ENCODE results near the gene SFN. TPM values are rescaled to one million over a fixed set of nuclear protein-coding genes. Genes with fewer than 3 reads are reported as not detected.

SFN gene
- total and polyA plus RNA-seq, 2 of the 13 experiments (the other 11 are each of a cell fraction or from before 2014, with no cell fraction given) = 4.3 to 5.6 TPM

DNA sequence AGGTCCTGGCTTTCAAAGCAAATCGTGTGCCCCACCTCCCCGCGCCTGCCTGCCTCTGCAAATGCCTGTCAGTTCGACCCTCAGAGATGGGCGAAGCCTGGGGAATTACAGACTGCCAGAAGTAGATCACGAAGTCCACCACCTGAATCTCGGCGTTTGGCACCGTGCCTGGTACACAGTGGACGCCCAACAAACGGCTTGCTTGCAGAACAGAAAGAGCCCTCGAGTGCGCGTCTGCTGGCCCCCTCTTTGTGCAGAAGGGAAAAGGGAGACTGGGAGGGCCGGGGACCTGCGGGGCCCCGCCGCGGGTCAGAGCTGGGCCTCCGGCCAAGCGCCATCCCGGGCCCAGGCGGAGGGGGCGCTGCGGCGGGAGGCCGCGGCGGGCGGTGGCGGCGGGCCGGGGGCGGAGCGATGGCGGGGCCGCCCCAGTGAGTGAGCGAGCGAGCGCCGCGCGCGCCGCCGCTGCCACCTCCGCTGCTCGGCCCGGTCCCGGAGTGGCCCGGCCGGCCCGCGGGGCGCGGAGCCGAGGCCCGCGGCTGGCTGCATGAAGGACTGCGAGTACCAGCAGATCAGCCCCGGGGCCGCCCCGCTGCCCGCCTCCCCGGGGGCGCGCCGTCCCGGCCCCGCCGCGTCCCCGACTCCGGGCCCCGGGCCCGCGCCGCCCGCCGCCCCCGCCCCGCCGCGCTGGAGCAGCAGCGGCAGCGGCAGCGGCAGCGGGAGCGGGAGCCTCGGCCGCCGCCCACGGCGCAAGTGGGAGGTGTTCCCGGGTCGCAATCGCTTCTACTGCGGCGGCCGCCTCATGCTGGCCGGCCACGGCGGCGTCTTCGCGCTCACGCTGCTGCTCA lies 36.5 kb upstream of the SFN start, which contains the start of gene ZDHHC18 (continued):
- TF ChIP-seq KDM4B (CRISPR knock-in tag; IDR thresholded peaks at IDR 0.05) (no peak), SAP130 (CRISPR knock-in tag; IDR thresholded peaks at IDR 0.05; ENCODE audit: low read depth) (no peak; the same call in none of the 2 replicates), STAG1 (CRISPR knock-in tag; IDR thresholded peaks at IDR 0.05) (no peak), ZMYM4 (CRISPR knock-in tag; IDR thresholded peaks at IDR 0.05) (no peak), ZNF563 (CRISPR knock-in tag; IDR thresholded peaks at IDR 0.05) (no peak), SOX5 (CRISPR knock-in tag; IDR thresholded peaks at IDR 0.05; ENCODE audit: borderline replicate concordance) (0 out of 2 replicates have a peak, but pooled peaks have one; percentile 11), PHF21A (CRISPR knock-in tag; IDR thresholded peaks at IDR 0.05) (0 out of 2 replicates have a peak, but pooled peaks have one; percentile 17), ZNF512 (CRISPR knock-in tag; IDR thresholded peaks at IDR 0.05) (no peak), ZNF180 (CRISPR knock-in tag; IDR thresholded peaks at IDR 0.05; ENCODE audit: borderline replicate concordance, low read depth) (no peak), ZBTB40 (IDR thresholded peaks at IDR 0.05) (no peak), ZBTB40 (CRISPR knock-in tag; IDR thresholded peaks at IDR 0.05) (no peak), MXD4 (CRISPR knock-in tag; IDR thresholded peaks at IDR 0.05) (0 out of 2 replicates have a peak, but pooled peaks have one; percentile 23), AKAP8 (CRISPR knock-in tag; IDR thresholded peaks at IDR 0.05) (no peak), ATF7-NPFF (CRISPR knock-in tag; IDR thresholded peaks at IDR 0.05; ENCODE audit: low read depth) (no peak)
- TF ChIP-seq, protein P1, sequence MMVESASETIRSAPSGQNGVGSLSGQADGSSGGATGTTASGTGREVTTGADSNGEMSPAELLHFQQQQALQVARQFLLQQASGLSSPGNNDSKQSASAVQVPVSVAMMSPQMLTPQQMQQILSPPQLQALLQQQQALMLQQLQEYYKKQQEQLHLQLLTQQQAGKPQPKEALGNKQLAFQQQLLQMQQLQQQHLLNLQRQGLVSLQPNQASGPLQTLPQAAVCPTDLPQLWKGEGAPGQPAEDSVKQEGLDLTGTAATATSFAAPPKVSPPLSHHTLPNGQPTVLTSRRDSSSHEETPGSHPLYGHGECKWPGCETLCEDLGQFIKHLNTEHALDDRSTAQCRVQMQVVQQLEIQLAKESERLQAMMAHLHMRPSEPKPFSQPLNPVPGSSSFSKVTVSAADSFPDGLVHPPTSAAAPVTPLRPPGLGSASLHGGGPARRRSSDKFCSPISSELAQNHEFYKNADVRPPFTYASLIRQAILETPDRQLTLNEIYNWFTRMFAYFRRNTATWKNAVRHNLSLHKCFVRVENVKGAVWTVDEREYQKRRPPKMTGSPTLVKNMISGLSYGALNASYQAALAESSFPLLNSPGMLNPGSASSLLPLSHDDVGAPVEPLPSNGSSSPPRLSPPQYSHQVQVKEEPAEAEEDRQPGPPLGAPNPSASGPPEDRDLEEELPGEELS (CRISPR knock-in tag; IDR thresholded peaks at IDR 0.05) = no peak
- TF ChIP-seq, protein P2, sequence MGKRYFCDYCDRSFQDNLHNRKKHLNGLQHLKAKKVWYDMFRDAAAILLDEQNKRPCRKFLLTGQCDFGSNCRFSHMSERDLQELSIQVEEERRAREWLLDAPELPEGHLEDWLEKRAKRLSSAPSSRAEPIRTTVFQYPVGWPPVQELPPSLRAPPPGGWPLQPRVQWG (CRISPR knock-in tag; IDR thresholded peaks at IDR 0.05; ENCODE audit: borderline replicate concordance, low read depth) = no peak

Measured in HepG2 (cell line).